Gastrocnemius medialis (tissue), 4 donors: ENCODE data around the gene RANBP17. TPM values are rescaled to one million over a fixed set of nuclear protein-coding genes. Genes with fewer than 3 reads are reported as not detected.

ENCODE experiments used
- ATAC-seq, 2 donors: fragments of 150-250 bp; one replicate each; pipeline ENCODE4 v1.9.1; 2016
- DNase-seq, 2 donors: peaks; one replicate each; pipeline ENCODE4 v3.0.0-alpha.2; 2019
- H3K27ac ChIP-seq, 4 donors: fragments of 200-600 bp; sonication (generic); 1 replicate in 1 of 4; 2 replicates in 3 of 4; pipeline ENCODE4 v1.5.1; 2016 to 2018; ENCODE audit warnings: mild to moderate bottlenecking in 2 of 4, moderate library complexity in 1 of 4
- H3K27me3 ChIP-seq, 3 donors: fragments of 200-600 bp; sonication (generic) in 2 of 3; 1 replicate in 1 of 3; 2 replicates in 2 of 3; pipeline versions ENCODE4 v1.5.1 to v1.6.0; 2016 to 2019; ENCODE audit warnings: mild to moderate bottlenecking in 1 of 3, moderate library complexity in 1 of 3
- H3K36me3 ChIP-seq, 2 donors: fragments of 200-600 bp; sonication (generic) in 1 of 2; one replicate each; pipeline ENCODE4 v1.5.1; 2017 to 2018
- H3K4me1 ChIP-seq, 2 donors: fragments of 200-600 bp; sonication (generic) in 1 of 2; one replicate each; pipeline ENCODE4 v1.5.1; 2016 to 2017; ENCODE audit warnings: mild to moderate bottlenecking in 2 of 2
- H3K4me3 ChIP-seq, 4 donors: fragments of 200-600 bp; sonication (generic) in 3 of 4; 1 replicate in 1 of 4; 2 replicates in 3 of 4; pipeline ENCODE4 v1.5.1; 2016 to 2019; ENCODE audit warnings: mild to moderate bottlenecking in 2 of 4
- H3K9me3 ChIP-seq, 3 donors: fragments of 200-600 bp; sonication (generic) in 2 of 3; 1 replicate in 1 of 3; 2 replicates in 2 of 3; pipeline ENCODE4 v1.5.1; 2016 to 2019
- POLR2A ChIP-seq, 2 donors: fragments of 450-650 bp; IDR thresholded peaks; one replicate each; pipeline ENCODE4 v1.6.1; 2017; ENCODE audit warnings: antibody characterized with exemption in 2 of 2, mild to moderate bottlenecking in 2 of 2, moderate library complexity in 2 of 2
- in situ Hi-C, 4 donors: fragments of 200-750 bp; cut with MboI; loops; one replicate each; pipeline versions ENCODE4 v1.15.0 to v1.8.0; 2017; ENCODE audit warnings: low sequenced_read_pairs in 4 of 4
- intact Hi-C: fragments of 100-400 bp; cut with DNase I; formaldehyde crosslinking; loops from one replicate; pipeline ENCODE4 v1.15.1; 2023; ENCODE audit warnings: low total_unique reads
- total RNA-seq, 4 donors: library from RNA; depleted of rRNA; stranded (reverse); fragments of >200 nt; gene quantifications; one replicate each; pipeline versions ENCODE4 v1.1.0 to v1.2.3, GENCODE V29; 2016
- TF ChIP-seq, protein P1 (sequence below), 5 experiments: fragments of 450-650 bp in 3 of 5; fragments of 200-600 bp in 2 of 5; sonication (generic) in 2 of 5; IDR thresholded peaks in 4 of 5; conservative IDR thresholded peaks in 1 of 5; 1 replicate in 4 of 5; 2 replicates in 1 of 5; pipeline ENCODE4 v1.5.1; 2016 to 2019; ENCODE audit warnings: antibody characterized with exemption in 5 of 5, mild to moderate bottlenecking in 3 of 5, moderate library complexity in 3 of 5

Gene RANBP17
- total RNA-seq, 4 donors from 2014 or later, result 1.1 to 3.2 TPM; not detected in 2

DNA sequence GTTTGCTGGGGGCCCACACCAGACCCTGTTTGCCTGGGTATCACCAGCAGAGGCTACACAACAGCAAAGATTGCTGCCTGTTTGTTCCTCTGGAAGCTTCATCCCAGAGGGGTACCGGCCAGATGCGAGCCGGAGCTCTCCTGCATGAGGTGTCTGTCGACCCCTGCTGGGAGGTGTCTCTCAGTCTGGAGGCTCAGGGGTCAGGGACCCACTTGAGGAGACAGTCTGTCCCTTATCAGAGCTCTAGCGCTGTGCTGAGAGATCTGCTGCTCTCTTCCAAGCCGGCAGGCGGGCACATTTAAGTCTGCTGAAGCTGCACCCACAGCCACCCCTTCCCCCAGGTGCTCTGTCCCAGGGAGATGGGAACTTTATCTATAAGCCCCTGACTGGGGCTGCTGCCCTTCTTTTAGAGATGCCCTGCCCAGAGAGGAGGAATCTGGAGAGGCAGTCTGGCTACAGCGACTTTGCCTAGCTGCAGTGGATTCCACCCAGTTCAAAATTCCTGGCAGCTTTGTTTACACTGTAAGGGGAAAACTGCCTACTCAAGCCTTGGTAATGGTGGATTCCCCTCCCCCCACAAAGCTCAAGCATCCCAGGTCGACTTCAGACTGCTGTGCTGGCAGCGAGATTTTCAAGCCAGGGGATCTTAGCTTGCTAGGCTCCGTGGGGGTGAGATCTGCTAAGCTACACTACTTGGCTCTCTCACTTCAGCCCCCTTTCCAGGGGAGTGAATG, 241.2 kb downstream of the RANBP17 start:
- TF ChIP-seq, protein P1, sequence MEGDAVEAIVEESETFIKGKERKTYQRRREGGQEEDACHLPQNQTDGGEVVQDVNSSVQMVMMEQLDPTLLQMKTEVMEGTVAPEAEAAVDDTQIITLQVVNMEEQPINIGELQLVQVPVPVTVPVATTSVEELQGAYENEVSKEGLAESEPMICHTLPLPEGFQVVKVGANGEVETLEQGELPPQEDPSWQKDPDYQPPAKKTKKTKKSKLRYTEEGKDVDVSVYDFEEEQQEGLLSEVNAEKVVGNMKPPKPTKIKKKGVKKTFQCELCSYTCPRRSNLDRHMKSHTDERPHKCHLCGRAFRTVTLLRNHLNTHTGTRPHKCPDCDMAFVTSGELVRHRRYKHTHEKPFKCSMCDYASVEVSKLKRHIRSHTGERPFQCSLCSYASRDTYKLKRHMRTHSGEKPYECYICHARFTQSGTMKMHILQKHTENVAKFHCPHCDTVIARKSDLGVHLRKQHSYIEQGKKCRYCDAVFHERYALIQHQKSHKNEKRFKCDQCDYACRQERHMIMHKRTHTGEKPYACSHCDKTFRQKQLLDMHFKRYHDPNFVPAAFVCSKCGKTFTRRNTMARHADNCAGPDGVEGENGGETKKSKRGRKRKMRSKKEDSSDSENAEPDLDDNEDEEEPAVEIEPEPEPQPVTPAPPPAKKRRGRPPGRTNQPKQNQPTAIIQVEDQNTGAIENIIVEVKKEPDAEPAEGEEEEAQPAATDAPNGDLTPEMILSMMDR (IDR thresholded peaks at IDR 0.05 in 4 of 5, conservative IDR thresholded peaks at IDR 0.05 in 1 of 5), result no peak
- no peak for TF ChIP-seq POLR2A (IDR thresholded peaks at IDR 0.05)
- Histone ChIP-seq H3K4me3 (no peak overlapping the region), H3K36me3 (no peaks in the 10 kb centered on the region), H3K27ac (no peak overlapping the region), H3K4me1 (no peaks in the 10 kb centered on the region), H3K27me3 (no peaks in the 10 kb centered on the region), H3K9me3 (no peaks in the 10 kb centered on the region)
- no peak for ATAC-seq
- no peak for DNase-seq
- intact Hi-C loops (no loop called here), in situ Hi-C loops (no loop called here)

DNA sequence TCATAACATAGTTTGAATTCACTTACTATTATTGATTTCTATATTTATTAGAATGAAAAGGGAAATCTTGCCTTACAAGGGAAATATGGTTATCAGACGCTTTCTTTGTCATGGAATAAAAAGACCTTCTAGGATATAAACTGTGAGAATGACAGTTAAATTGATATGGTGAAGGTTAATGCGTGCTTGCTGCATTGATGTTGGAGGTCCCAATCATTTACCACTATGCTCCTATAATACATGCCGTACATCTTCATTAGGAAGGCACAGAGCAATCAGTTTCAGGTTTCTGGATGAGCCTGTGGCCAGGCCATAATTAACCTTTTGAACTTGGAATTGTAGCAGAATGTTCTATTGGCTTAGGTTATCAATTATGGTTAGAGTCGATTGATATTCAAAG, 245.9 kb downstream of the RANBP17 start:
- TF ChIP-seq POLR2A (IDR thresholded peaks at IDR 0.05), result no peak
- TF ChIP-seq, protein P1 (IDR thresholded peaks at IDR 0.05 in 4 of 5, conservative IDR thresholded peaks at IDR 0.05 in 1 of 5), result no peak
- DNase-seq (no peak), ATAC-seq (no peak)
- no peaks in the 10 kb centered on the region for H3K27me3 ChIP-seq
- intact Hi-C loops (no loop called here), in situ Hi-C loops (no loop called here)
- H3K4me3 ChIP-seq, result no peak overlapping the region
- no peaks in the 10 kb centered on the region for H3K9me3 ChIP-seq
- no peak overlapping the region for H3K27ac ChIP-seq
- no peaks in the 10 kb centered on the region for H3K36me3 ChIP-seq
- no peaks in the 10 kb centered on the region for H3K4me1 ChIP-seq

DNA sequence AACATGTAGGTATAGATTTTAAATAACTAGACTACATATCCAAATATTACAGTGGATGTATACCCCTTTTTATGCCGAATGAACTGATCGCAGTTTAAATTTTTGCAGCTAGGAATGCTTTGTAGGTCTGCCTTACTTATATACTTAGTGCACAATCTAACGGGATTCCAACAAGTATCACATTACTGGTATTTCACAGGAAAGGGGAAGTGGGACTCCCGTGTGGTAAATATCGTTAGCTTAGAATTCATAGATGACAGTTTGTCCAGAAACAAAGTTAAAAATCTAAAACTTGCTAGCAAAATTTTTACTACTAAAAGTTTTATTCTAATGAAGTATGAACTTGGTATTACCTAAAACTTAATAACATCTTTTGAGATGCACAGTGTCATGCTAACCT, 253.7 kb downstream of the RANBP17 start:
- Histone ChIP-seq H3K4me1 (no peaks in the 10 kb centered on the region), H3K36me3 (no peaks in the 10 kb centered on the region), H3K27me3 (no peaks in the 10 kb centered on the region), H3K9me3 (no peaks in the 10 kb centered on the region), H3K4me3 (no peak overlapping the region), H3K27ac (no peak overlapping the region)
- DNase-seq (no peak), ATAC-seq (no peak)
- intact Hi-C loops, result no loop called here
- in situ Hi-C loops, result no loop called here
- TF ChIP-seq, protein P1 (IDR thresholded peaks at IDR 0.05 in 4 of 5, conservative IDR thresholded peaks at IDR 0.05 in 1 of 5), result no peak
- no peak for TF ChIP-seq POLR2A (IDR thresholded peaks at IDR 0.05)

DNA sequence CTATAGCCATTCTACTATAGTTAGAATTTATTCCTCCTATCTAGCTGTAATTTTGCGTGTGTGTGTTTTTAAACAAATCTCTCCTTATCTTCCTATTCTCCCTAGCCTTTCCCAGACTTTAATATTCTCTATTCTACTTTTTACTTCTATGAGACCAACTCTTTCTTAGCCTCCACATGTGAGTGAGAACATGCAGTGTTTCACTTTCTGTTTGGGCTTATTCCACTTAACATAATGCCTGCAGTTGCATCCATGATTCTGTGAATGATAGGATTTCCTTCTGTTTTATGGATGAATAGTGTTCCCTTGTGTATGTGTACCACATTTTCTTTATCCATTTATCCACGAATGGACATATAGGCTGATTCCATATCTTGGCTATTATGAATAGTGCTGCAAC, 254.9 kb downstream of the RANBP17 start:
- ATAC-seq, result no peak
- no peaks in the 10 kb centered on the region for H3K9me3 ChIP-seq
- H3K27ac ChIP-seq, result no peak overlapping the region
- H3K4me3 ChIP-seq, result no peak overlapping the region
- intact Hi-C loops (no loop called here), in situ Hi-C loops (no loop called here)
- no peaks in the 10 kb centered on the region for H3K27me3 ChIP-seq
- no peaks in the 10 kb centered on the region for H3K36me3 ChIP-seq
- no peak for TF ChIP-seq POLR2A (IDR thresholded peaks at IDR 0.05)
- TF ChIP-seq, protein P1 (IDR thresholded peaks at IDR 0.05 in 4 of 5, conservative IDR thresholded peaks at IDR 0.05 in 1 of 5), result no peak
- DNase-seq, result no peak
- H3K4me1 ChIP-seq, result no peaks in the 10 kb centered on the region
